Germinal center (tissue), 1 donor: ENCODE results near the gene EMID1.

Source experiments
- DNase-seq: peaks from one replicate; pipeline ENCODE4 v3.0.0; 2012; ENCODE audit warnings: mixed read lengths, low spot score

The EMID1 gene

DNA sequence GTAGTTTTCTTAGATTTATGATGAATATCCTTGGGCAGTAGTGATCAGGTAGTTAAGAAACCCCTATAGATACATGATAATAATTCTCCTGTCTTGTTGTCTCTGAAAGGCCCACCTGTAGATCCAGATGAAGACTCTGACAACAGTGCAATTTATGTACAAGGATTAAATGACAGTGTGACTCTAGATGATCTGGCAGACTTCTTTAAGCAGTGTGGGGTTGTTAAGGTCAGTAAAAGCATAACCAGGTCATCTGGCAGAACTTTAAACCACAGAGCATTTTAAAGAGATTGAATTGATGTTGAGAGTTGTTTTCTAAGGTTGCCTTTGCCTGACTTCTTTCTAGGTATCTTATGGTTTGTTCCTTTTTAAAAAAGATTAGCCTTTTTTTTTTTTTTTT is 86.7 kb downstream of the EMID1 start:
- no peak for DNase-seq

DNA sequence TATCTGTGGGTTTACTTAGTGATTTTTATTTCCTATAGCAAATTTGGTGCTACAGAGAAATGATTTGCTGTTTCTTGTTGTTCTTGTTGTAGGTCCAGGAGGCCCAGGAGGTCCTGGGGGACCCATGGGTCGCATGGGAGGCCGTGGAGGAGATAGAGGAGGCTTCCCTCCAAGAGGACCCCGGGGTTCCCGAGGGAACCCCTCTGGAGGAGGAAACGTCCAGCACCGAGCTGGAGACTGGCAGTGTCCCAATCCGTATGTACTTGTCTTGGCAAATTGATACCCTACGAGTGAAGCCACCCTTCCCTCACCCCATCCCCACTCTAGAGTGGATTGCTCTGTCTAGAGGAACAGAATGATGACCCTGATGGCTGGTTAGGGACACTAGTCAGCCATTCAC is 92.9 kb downstream of the EMID1 start:
- no peak for DNase-seq

DNA sequence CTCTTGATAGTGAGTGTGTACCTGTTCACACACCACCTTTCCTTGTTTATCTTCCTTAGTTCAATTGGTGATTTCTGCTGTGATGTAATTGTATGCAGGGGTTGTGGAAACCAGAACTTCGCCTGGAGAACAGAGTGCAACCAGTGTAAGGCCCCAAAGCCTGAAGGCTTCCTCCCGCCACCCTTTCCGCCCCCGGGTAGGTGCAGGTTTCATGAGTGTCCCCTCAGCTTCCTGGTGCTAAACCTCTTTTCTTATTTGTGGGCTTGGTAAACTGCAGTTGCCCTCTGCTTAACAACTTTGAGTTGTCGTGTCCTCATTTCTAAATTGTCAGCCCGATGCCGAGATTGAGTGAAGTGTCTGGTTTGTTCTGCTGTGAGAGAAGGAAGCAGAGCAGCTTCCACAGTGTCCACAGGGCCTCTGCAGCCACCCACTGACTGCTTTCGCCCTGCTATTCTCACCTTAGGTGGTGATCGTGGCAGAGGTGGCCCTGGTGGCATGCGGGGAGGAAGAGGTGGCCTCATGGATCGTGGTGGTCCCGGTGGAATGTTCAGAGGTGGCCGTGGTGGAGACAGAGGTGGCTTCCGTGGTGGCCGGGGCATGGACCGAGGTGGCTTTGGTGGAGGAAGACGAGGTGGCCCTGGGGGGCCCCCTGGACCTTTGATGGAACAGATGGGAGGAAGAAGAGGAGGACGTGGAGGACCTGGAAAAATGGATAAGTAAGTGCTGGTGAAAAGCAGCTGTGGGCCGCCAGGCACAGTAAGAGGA is 93.6 kb downstream of the EMID1 start:
- DNase-seq = no peak

DNA sequence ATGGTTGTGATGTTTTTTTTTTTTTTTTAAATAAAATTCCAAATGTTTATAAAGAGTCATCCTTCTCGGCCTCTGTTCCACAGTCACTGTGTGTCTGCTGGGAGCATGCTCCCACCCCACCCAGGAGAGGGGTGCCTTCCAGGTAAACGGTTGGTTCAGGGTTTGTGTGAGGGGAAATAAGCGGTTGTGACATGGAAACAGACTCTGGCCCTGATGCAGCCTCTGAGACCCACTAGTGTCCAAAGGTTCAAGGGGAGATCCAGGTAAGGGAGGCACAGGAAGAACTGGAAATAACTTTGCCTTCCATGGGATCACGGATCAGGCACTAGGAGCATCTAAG is 94.7 kb downstream of the EMID1 start:
- no peak for DNase-seq

DNA sequence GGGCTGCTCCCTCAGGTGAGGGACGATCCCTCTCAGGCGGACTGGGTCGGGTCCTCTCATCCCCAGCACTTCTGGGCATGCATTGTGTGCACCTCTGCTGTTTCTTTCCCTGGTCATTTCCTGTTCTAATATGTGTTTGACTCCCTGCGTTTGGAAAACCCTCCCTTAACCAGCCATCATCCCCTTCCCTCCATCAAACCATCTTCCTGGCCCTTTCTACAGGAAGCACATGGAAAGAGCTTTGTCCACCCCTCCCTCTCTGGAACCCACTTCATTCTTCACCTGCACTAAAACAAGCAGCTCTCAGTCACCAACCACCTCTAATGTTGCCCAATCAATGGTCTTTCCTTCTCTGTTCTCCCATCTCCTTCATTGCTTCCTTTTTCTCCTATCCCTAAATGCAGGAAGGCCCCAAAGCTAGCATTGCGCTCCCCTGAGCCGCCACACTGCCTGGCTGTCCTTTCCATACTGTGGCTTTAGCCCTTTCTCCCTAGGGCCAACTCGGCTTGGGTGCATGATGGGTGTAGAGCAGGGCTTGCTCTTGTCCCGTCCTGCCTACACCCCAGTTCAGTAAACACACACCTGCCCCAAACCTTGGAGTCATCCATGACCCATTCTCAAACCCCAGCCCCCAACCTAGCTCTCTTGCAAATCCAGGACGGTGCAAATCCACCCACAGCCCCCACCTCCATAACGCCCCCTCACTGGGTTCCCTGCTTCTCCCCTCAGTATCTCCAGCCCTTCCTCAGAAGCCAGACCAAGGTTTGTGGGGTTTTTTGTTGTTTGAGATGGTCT is 95.3 kb downstream of the EMID1 start:
- DNase-seq = no peak

DNA sequence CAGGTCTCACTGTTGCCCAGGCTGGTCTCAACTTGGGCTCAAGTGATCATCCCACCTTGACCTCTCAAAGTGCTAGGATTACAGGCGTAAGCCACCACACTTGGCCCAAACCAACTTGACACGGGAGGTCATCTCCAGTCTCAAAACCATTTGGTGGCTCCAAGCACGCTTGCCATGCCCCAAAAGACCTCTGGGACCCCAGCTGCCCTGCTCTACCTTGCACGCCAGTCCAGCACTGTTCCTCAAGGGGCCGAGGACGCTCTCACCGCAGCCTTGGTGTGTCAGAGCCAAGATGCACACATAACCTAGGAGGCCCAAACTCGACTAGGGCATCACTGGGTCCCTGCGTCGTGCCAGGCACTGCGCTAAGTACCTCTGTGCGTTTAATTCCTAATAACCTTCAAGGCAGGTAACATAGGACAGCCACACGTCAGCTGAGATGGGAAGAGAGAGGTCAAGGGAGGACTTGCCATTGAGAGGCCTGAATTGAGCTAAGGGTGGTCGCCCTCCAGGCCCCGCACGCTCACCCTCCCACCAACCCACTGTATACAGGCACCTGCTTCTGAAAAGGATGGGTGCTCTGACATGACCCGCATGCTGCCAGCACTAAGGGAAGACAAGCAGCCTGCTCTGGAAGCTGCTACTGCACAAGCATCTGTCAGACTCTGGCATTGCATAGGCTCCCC is 96.2 kb downstream of the EMID1 start:
- no peak for DNase-seq

DNA sequence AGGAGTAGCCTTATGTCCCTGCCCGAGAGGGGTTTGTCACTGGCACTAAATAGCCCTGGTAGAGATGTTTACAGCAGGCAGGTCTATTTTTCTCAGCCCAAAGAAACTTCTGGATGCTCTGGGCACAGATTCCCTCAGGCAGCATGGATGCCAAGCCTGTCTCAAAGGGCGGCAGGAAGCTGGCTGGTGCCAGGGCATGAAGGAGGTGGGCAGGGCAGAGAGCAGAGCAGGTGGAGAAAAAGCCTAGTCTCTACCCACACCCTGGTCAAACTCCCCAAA is 96.6 kb downstream of the EMID1 start:
- no peak for DNase-seq

DNA sequence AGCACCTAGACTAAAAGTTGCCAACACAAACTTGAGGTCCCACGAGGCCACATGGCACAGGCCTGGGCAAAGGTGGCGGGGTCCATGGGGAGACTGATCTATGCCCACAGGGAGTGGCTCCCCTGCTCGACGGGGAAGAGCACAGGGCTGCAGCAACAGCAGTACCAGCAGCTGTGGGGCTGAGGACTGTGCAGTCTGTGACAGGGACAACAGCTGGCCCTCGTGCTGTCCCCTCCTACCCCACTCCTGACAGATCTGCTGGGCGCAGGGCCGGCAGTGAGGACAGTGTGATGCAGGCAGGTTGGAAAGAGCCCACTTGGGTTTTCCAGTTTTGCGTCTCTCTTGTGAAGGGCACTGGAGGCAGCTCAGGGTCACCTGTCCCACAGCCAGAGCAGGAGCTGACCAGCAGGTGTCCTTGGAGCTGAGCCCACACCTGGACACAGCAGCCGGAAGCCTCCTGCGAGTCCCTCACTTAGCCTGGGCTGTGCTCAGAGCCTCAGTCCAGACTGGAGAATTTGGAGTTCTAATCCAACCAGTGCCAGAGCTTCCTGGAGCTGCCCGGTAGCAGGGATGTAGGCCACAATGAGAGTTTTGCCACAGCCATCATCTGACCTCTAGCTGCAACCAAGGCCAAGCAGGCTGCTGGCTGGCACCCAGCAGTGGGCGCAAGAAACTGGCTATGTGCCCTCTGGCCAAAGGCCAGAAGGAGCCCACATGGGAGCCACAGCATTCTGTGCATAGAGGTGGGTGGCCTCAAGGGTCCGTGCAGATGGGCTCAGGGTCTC is 97.2 kb downstream of the EMID1 start:
- no peak for DNase-seq

DNA sequence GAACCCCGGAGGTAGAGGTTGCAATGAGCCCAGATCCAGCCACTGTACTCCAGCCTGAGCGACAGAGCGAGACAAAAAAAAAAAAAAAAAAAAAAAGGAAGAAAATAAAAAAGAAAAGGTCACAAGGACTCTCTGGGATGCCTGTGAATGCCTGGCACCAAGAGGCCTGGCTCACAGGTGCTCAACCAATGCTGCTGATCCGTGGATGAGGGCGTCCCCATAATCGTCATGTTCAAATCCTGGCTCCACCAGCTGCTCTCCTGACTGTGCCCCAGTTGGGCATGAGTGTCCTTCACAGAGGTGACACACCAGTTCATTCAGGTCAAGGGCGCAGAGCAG is 100.1 kb downstream of the EMID1 start:
- DNase-seq = no peak

DNA sequence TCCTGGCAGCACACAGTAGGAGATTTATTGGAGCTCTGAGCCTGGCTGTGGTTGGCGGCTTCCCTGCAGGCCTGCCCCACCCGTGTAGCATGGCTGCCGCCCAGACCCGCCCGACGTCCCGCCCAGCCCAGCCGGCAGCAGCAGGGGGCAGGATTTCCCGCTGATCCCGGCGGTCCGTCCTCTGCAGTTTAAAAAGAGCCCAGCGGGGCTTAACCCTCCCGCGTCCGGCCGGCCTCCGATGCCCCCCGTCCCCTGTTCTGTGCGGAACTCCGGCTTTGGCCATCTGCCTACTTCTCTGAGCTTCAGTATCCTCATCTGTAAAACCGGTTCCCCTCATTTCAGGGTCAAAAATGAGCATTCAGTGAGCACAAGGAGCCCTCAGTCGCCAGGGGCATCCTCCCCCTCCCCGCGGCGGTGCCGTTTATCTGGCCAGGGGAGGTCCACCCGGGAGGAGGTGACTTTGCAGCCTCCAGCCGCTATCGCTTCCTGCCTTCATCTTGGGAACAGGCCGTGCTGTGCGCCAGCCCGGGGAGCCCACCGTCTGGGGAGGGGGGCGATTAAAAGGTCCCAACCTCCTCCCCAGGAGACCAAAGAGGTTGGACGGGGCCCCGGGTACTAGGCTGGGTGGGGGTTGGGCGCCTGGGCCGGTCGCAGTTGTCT is 100.6 kb downstream of the EMID1 start, which contains the start of gene GAS2L1:
GAS2L1 (plus strand) TSS at position 476 of the 660 bp plus-strand sequence. CDS start 1,456 bp downstream, outside the sequence.
- DNase-seq = peak; percentile 57

DNA sequence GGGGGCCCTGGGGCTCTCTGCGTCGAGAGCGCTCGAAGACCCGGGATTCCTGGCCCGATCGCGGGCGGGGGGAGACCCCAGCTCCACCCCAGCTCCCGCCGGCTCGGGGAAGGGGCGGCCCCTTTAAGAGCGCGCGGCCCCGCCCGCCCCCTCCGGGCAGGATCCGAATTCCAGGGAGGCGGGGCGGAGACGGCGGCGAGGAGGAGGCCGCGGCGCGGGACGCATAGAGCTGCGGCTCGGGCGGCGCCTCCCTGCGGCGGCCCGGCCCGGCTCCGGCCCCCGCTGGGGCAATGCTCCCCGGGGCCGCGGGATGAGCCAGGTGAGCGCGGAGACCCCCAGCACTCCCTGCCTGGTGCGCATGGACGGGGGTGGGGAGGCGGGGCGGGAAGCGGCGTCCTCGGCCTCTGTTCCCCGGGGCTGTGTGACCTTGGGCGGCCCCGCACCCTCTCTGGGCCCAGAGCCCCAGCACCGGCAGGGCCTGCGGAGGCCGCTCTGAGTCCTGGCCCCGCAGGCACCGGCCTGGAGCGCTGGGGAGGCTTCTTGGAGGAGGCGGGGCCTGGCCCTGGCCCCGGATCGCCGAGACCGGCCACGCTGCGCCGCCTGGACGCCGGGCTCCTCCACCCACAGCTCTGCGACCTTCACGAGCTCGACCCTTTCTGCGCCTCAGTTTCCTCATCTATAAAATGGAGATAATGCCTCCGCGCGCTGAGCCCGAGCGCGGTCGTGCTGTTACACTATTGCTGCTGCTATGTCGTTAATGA is 101.3 kb downstream of the EMID1 start:
- peak; percentile 38 for DNase-seq

DNA sequence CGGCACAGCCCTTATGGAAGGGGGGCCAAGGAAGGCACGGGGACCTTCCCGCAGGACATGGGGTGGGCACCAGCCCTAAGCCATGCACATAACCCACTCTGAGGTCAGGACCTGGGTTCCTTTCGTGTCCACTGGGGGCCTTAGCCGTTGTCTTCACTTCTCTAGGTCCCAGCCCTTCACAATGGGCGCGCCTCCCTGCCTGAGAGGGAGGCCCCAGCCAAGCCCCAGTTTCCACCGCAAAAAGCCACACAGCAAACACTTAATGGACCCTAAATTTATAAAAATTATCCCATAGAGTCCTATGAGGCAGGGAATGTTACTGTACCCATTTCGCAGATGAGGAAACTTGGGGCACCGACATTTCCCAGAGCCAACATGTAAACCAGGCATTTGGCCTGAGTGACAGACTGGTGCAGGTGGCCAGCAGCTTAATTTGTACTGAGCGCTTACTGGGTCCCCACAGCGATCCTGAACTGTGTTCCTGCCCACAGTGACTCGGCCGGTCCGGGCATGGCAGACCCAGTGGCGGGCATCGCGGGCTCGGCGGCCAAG is 102.0 kb downstream of the EMID1 start:
- peak; percentile 3 for DNase-seq

DNA sequence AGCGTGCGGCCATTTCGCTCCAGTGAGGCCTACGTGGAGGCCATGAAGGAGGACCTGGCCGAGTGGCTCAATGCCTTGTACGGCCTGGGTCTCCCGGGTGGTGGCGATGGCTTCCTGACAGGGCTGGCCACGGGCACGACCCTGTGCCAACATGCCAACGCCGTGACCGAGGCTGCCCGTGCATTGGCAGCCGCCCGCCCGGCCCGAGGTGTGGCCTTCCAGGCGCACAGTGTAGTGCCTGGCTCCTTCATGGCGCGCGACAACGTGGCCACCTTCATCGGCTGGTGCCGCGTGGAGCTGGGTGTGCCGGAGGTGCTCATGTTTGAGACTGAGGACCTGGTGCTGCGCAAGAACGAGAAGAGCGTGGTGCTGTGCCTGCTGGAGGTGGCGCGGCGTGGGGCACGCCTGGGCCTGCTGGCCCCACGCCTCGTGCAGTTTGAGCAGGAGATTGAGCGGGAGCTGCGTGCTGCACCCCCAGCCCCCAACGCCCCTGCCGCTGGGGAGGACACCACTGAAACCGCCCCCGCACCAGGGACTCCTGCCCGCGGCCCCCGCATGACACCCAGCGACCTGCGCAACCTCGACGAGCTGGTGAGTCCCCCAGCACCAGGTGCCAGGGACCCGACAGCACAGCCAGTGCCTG is 102.6 kb downstream of the EMID1 start:
- no peak for DNase-seq

DNA sequence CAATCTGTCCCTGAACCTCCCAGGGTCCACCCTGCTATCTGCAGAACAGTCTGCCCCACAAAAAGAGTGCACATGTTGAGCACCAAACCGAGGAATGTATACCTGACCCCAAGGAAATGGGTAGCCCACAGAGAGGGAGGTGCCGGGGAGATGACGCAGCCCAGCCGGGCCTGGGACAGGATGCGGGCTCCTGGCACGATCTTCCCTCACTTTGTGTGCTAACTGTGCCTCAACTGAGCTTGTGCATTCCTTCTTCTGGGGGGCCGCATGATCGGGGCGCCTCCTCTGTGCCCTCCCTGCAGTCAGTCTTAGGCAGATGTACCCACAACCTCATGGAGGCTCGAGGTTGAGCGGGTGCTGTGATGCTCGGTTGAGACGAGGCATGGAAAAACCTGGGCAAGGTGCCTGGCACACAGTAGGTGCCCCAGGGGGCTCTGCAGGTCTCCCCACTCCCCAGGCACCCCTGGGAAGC is 103.1 kb downstream of the EMID1 start:
- peak; percentile 6 for DNase-seq
